ENCODE results near the gene ZSCAN31. TPM values are rescaled to one million over a fixed set of nuclear protein-coding genes. Genes with fewer than 3 reads are reported as not detected.

Gene ZSCAN31
- polyA plus RNA-seq, 3 donors, result 0.25 to 0.35 TPM; not detected in 1

DNA sequence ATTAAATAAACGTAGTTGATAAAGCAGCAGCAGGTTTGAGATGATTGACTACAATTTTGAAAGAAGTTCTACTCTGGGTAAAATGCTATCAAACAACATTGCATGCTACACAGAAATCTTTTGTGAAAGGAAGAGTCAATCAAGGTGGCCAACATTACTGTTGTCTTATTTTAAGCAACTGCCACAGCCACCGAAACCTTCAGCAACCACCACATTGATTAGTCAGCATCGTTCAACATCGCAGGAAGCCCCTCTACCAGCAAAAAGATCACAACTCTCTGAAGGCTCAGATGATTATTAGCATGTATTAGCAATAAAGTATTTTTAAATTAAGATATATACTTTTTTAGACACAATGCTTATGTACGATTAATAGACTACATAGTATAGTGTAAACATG, 40.6 kb downstream of the ZSCAN31 start:
- H3K4me1 Mint-ChIP-seq, result no peaks in the 10 kb centered on the region
- intact Hi-C loops (cut with micrococcal nuclease), result no loop called here
- DNase-seq, result no peak

DNA sequence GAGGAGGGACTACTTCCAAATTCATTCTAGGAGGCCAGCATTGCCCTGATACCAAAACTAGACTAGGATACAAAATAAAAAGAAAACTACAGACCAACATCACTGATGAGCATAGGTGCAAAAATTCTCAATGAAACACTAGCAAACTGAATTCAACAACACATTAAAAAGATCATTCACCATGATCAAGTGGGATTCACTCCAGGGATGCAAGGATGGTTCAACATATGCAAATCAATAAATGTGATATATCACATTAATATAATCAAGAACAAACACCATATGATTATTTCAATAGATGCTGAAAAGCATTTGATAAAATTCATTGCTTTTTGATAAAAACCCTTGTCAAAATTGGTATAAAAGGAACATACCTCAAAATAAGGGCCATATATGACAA, 44.4 kb downstream of the ZSCAN31 start:
- H3K4me3 Mint-ChIP-seq, result no peak overlapping the region
- Histone ChIP-seq H3K4me2 (replicated peaks; ENCODE audit: extremely low read depth, low read length, poor library complexity, severe bottlenecking) (no peak overlapping the region), H4K20me1 (ENCODE audit: insufficient read depth, low read length) (no peaks in the 10 kb centered on the region), H3K27ac (ENCODE audit: low read depth in 1 of 2, low read length in 2 of 2) (no peak overlapping the region), H3K9me3 (replicated peaks in 1 of 2; ENCODE audit: control insufficient read depth in 1 of 2, insufficient read depth in 1 of 2, low read length in 2 of 2) (no peaks in the 10 kb centered on the region), H3K27me3 (ENCODE audit: control insufficient read depth in 2 of 2, insufficient read depth in 2 of 2, low read length in 2 of 2) (no peaks in the 10 kb centered on the region), H3K36me3 (replicated peaks in 1 of 2; ENCODE audit: control insufficient read depth in 1 of 2, insufficient read depth in 2 of 2, low read length in 2 of 2) (no peaks in the 10 kb centered on the region), H3K79me2 (ENCODE audit: insufficient read depth, low read length) (no peaks in the 10 kb centered on the region), H2AFZ (ENCODE audit: insufficient read depth, low read depth, low read length, poor library complexity, severe bottlenecking) (no peak overlapping the region), H3K4me3 (replicated peaks in 1 of 3; ENCODE audit: low read depth in 2 of 3, low read length in 3 of 3) (no peak overlapping the region), H3K9ac (ENCODE audit: insufficient read depth, low read length, poor library complexity, severe bottlenecking) (no peak overlapping the region), H3K4me1 (ENCODE audit: control insufficient read depth in 1 of 2, insufficient read depth in 2 of 2, low read length in 2 of 2) (no peaks in the 10 kb centered on the region)
- no peak for DNase-seq
- H3K9me3 Mint-ChIP-seq, result peaks cover 0 to 6% (median 3%) of the 10 kb centered on the region in 7 donors
- H3K27ac Mint-ChIP-seq, result no peak overlapping the region
- intact Hi-C loops (cut with micrococcal nuclease), result no loop called here
- H3K4me1 Mint-ChIP-seq, result no peaks in the 10 kb centered on the region
- TF ChIP-seq, protein P1, sequence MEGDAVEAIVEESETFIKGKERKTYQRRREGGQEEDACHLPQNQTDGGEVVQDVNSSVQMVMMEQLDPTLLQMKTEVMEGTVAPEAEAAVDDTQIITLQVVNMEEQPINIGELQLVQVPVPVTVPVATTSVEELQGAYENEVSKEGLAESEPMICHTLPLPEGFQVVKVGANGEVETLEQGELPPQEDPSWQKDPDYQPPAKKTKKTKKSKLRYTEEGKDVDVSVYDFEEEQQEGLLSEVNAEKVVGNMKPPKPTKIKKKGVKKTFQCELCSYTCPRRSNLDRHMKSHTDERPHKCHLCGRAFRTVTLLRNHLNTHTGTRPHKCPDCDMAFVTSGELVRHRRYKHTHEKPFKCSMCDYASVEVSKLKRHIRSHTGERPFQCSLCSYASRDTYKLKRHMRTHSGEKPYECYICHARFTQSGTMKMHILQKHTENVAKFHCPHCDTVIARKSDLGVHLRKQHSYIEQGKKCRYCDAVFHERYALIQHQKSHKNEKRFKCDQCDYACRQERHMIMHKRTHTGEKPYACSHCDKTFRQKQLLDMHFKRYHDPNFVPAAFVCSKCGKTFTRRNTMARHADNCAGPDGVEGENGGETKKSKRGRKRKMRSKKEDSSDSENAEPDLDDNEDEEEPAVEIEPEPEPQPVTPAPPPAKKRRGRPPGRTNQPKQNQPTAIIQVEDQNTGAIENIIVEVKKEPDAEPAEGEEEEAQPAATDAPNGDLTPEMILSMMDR (IDR thresholded peaks at IDR 0.05), result no peak
- H3K36me3 Mint-ChIP-seq, result peaks cover 9 to 13% of the 10 kb centered on the region in 2 donors
- peaks cover 0 to 4% (median 0%) of the 10 kb centered on the region in 3 donors for H3K27me3 Mint-ChIP-seq (ENCODE audit: low read depth in 3 of 3)

More for the DNA sequence above, 40.6 kb downstream of the ZSCAN31 start:
- TF ChIP-seq, protein P1 (IDR thresholded peaks at IDR 0.05), result no peak
- Mint-ChIP-seq H3K4me3 (no peak overlapping the region), H3K9me3 (peaks cover 0 to 5% (median 2%) of the 10 kb centered on the region in 7 donors), H3K27me3 (ENCODE audit: low read depth in 3 of 3) (peaks cover 0 to 2% (median 0%) of the 10 kb centered on the region in 3 donors), H3K27ac (no peak overlapping the region), H3K36me3 (peaks cover 2 to 3% of the 10 kb centered on the region in 2 donors)
- no peak overlapping the region for H3K4me2 ChIP-seq (replicated peaks; ENCODE audit: extremely low read depth, low read length, poor library complexity, severe bottlenecking)
- no peak overlapping the region for H3K4me3 ChIP-seq (replicated peaks in 1 of 3; ENCODE audit: low read depth in 2 of 3, low read length in 3 of 3)
- no peak overlapping the region for H2AFZ ChIP-seq (ENCODE audit: insufficient read depth, low read depth, low read length, poor library complexity, severe bottlenecking)
- no peaks in the 10 kb centered on the region for H4K20me1 ChIP-seq (ENCODE audit: insufficient read depth, low read length)
- H3K36me3 ChIP-seq (replicated peaks in 1 of 2; ENCODE audit: control insufficient read depth in 1 of 2, insufficient read depth in 2 of 2, low read length in 2 of 2), result no peaks in the 10 kb centered on the region
- no CpG with 5 or more reads among the region's 5 CpGs for WGBS (ENCODE audit: insufficient coverage)
- H3K4me1 ChIP-seq (ENCODE audit: control insufficient read depth in 1 of 2, insufficient read depth in 2 of 2, low read length in 2 of 2), result no peaks in the 10 kb centered on the region
- no peaks in the 10 kb centered on the region for H3K9me3 ChIP-seq (replicated peaks in 1 of 2; ENCODE audit: control insufficient read depth in 1 of 2, insufficient read depth in 1 of 2, low read length in 2 of 2)
- no peaks in the 10 kb centered on the region for H3K27me3 ChIP-seq (ENCODE audit: control insufficient read depth in 2 of 2, insufficient read depth in 2 of 2, low read length in 2 of 2)
- no peak overlapping the region for H3K9ac ChIP-seq (ENCODE audit: insufficient read depth, low read length, poor library complexity, severe bottlenecking)
- no peak overlapping the region for H3K27ac ChIP-seq (ENCODE audit: low read depth in 1 of 2, low read length in 2 of 2)
- no peaks in the 10 kb centered on the region for H3K79me2 ChIP-seq (ENCODE audit: insufficient read depth, low read length)
